ENCODE results near the gene ERVFRD-1. TPM values are rescaled to one million over a fixed set of nuclear protein-coding genes. Genes with fewer than 3 reads are reported as not detected.

ERVFRD-1 gene
- polyA plus RNA-seq, 3 donors: 0.11 to 0.30 (median 0.12) TPM

GRCh38 chr6:11065436-11066202 lies 45.9 kb downstream of the ERVFRD-1 start:
- no peak for DNase-seq (ENCODE audit: extremely low read depth in 1 of 11, low read depth in 9 of 11, low spot score in 4 of 11)

GRCh38 chr6:11064836-11065235 lies 46.7 kb downstream of the ERVFRD-1 start:
- no peak for DNase-seq (ENCODE audit: extremely low read depth in 1 of 11, low read depth in 9 of 11, low spot score in 4 of 11)

- DNase-seq (ENCODE audit: extremely low read depth in 1 of 11, low read depth in 9 of 11, low spot score in 4 of 11): no peak
Observed at GRCh38 chr6:11062715-11063114, 48.8 kb downstream of the ERVFRD-1 start.

- DNase-seq (ENCODE audit: extremely low read depth in 1 of 11, low read depth in 9 of 11, low spot score in 4 of 11): no peak
Observed at GRCh38 chr6:11062083-11062482, 49.4 kb downstream of the ERVFRD-1 start.

- DNase-seq (ENCODE audit: extremely low read depth in 1 of 11, low read depth in 9 of 11, low spot score in 4 of 11): no peak
Observed at GRCh38 chr6:11058406-11058805, 53.1 kb downstream of the ERVFRD-1 start.

GRCh38 chr6:11056871-11057270 lies 54.7 kb downstream of the ERVFRD-1 start:
- DNase-seq (ENCODE audit: extremely low read depth in 1 of 11, low read depth in 9 of 11, low spot score in 4 of 11): no peak

GRCh38 chr6:11055127-11055627 lies 56.3 kb downstream of the ERVFRD-1 start:
- DNase-seq (ENCODE audit: extremely low read depth in 1 of 11, low read depth in 9 of 11, low spot score in 4 of 11): no peak

GRCh38 chr6:11054722-11055121 lies 56.8 kb downstream of the ERVFRD-1 start:
- no peak for DNase-seq (ENCODE audit: extremely low read depth in 1 of 11, low read depth in 9 of 11, low spot score in 4 of 11)

- DNase-seq (ENCODE audit: extremely low read depth in 1 of 11, low read depth in 9 of 11, low spot score in 4 of 11): no peak
Observed at GRCh38 chr6:11053307-11053706, 58.2 kb downstream of the ERVFRD-1 start.

Other genes with a start within 250 kb of the ERVFRD-1 start
- under 1 TPM; 0.07 to 0.17 (median 0.09) TPM for gene GCM2, start 229.7 kb downstream of the ERVFRD-1 start, polyA plus RNA-seq (ENCODE audit: insufficient read length in 3 of 3)
- gene SYCP2L, start 224.7 kb downstream of the ERVFRD-1 start, polyA plus RNA-seq (ENCODE audit: insufficient read length in 3 of 3): 1 to 10 TPM; 3.4 to 6.1 (median 3.7) TPM
- gene ELOVL2, start 67.4 kb downstream of the ERVFRD-1 start, polyA plus RNA-seq (ENCODE audit: insufficient read length in 3 of 3): 10 to 100 TPM in 2 of 3 donors, 1 to 10 TPM in 1; 8.4 to 11.3 (median 10.7) TPM
- 10 to 100 TPM; 15.6 to 19.9 (median 17.2) TPM for gene SMIM13, start 17.9 kb downstream of the ERVFRD-1 start, polyA plus RNA-seq (ENCODE audit: insufficient read length in 3 of 3)
- gene NEDD9, start 120.9 kb upstream of the ERVFRD-1 start, polyA plus RNA-seq (ENCODE audit: insufficient read length in 3 of 3): 10 to 100 TPM; 65.9 to 75.7 (median 67.6) TPM